NOMO-1 treated with dmso at 0.1 percent for 144 hours (cell line): ENCODE measurements around the gene ANKRD34A.

Experiments used
- DNase-seq: peaks from one replicate; lab custom pipeline; 2025; ENCODE audit not compliant: unreplicated experiment; lab: John Stamatoyannopoulos, UW

The ANKRD34A gene

DNA sequence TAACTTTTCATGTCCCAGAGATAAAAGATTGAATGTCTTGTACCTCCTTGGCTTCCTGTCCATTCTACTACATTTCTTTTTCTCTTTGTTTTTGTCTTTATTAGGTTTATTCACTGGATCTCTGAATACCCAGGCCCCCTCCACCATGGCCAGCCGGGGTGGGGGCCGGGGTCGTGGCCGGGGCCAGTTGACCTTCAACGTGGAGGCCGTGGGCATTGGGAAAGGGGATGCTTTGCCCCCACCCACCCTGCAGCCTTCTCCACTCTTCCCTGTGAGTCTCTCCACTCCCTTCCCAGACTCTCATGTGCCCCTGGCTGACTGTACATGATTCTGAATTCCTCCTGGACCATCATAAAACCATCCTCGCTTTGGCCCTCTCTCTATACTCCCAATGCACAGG is 10.3 kb upstream of the ANKRD34A start:
- no peak for DNase-seq

DNA sequence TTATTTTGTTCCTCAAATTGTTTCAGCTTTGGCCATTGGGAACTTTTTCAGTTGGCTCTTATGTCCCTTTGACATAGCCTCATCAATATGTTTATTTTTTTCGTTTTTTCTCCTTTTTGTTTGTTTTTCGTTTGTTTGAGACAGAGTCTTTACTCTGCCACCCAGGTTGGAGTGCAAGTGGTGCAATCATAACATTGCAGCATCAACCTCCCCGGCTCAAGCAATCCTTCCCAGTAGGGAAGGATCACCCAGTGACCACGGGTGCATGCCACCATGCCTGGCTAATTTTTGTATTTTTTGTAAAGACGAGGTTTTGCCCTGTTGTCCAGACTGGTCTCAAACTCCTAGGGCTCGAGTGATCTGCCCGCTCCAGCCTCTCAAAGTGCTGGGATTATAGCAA is 8.2 kb upstream of the ANKRD34A start:
- no peak for DNase-seq

DNA sequence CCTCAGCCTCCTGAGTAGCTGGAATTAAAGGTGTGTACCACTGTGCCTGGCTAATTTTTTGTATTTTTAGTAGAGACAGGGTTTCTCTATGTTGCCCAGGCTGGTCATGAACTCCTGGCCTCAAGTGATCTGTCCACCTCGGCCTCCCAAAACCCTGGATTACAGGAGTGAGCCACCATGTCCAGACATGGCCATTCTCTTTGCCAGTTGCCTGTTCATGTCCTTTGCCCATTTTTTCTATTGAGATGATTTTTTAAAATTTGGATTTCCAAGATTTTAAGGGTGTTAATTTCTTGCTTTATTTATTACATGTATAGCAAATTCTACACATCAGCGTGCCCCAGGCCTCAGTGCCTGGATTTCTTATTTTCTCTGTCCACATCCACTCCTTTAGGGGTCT is 2.9 kb upstream of the ANKRD34A start:
- DNase-seq = no peak

DNA sequence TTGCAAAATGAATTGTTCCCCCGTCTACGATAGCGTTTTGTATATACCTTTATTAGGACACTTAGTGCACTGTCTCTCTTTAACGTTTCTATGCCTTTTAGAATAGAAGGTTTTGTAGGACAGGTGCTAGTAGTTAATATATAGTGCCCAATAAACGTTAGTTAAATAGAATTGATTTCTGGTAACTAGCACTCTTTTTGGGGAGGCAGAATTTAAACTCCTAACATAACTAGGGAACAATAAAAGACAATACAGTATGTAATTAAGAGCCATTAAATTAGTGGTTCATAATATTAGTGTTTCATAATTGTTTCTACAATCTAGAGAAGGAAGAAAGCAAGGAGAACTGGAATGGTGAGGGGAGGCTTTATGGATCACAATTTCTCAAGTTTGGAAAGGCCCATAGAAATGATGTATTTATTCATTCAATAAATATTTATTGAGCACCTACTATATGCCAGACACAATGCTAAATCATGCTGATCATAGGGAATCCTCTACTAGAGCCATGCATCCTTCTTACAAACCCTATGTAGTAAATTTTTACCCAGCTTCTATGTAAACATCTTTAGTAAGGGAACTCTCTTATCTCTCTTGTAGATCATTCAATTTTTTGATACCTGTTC is 857 bp upstream of the ANKRD34A start:
- DNase-seq = no peak

DNA sequence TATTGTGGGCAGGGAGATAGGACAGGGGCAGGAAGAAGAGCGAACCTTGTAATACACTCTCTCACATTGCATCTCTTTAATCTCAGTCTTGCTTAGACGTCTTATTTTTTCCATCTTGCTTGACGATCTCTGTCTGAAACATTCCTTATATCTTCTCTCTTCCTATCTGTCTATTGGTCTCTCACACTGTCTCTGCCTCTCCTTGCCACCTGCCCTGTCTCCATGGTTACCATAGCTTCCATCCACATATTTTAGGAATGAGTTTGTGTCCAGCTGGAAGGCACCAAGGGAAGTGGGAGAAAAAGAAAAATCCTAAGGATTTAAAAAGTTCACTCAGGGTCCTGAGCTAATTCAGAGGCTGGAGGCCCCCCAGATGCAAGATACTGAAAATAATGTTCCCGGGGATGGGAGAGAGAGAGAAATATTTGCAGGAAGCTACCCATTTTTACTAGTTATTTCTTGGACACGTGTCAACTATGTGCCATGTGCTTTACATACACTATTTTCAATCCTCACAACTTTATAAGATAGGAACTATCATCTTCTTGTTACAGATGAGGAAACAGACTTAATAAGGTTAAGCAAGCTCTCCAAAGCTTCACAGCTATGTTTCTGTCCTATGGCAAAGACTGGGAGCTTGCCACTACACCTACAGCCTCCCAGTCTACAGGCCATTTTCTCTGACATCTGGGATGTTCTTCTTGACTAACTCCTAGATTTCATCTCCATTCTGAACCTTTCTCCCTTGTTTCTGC is 933 bp downstream of the ANKRD34A start:
- DNase-seq = no peak

DNA sequence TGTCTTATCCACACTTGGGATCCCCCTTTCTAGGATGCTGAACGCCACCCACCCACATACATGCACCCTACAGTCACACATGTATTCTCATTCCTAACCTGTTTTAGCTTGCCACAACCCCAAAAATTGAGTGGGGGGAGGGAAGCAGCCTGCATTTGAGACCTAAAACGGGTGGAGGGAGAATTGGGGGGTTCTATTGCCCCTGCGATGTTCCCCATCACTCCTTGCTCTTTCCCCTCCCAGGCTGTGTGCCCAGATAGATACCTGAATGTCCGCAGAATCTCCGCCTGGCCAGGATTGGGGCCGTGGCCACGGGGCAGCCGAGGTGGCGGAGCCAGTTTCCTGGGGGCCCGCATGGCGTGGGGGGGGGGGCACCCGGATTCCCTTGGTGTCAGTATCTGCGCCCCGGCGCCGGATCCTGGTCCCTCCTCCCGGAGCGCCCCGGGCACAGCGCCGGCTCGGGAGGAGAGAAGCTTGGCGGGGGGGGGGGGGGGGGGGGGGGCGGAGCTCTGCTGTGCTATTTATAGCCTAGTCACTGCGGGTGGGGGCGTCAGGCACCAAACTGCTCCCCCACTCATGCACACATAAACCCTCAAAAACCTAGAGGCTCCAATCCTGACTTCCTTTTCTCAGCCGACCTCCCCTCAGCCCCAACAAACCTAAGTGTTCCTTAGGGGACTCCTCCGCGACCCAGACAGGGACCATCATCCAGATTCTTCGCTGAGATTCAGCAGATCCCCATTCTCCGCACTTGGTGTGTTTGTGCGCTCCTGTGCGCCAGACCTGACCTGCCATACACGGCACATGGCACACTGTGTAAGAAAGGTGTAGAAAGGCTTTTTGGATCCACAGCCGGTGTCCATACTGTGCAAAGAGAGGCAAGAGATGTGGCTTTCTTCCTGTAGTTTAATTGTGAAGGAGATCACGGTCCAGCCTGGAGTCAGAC is 1.9 kb downstream of the ANKRD34A start:
- DNase-seq = no peak

DNA sequence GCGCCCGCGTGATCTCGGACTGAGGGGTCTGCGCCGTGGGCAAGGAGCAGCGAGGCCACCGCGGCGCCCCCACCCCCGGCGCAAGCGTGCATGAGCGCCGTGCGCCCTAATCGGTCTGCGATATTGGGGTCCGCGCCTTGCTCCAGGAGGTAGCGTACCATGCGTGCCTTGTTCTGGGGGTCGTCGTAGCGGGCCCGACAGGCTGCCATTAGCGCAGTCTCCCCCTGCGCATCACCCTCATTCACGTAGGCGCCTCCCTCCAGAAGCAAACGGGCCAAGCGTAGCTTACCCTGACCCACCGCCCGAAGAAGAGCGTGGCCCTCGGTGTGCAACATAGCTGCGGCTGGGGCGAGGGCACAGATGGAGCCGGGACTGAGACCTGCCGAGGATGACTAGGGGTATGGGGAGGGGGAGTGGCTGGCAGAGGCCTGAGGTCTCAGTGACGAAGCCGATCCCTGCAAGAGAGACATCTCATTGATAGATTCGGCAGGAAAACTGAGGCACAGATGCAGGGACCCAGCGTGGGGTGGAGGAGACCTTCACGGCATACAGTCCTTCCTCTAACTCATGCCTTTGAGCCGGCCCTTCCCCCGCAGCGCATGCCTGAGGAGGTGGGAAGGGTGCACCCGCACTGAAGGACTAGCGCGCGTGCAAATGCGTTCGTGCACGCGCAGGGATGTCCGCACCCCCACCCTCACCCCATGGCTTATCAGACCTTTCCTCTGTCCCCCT is 2.8 kb downstream of the ANKRD34A start:
- DNase-seq = no peak

DNA sequence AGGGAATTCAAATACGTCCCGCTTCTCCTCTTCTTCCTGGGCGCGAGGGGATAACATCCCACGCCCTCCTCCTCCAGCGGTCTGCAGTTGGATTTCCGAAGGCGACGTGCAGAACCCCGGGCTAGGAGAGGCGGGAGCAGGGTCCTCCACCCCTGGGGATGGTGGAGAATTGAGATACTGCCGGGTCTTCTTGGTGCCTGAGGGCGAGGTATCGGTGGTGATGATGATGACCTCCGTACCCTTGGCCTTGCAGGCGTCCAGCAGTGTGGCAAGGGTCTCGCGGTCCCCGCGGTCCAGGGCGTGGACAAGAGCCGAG is 3.3 kb downstream of the ANKRD34A start:
- no peak for DNase-seq

DNA sequence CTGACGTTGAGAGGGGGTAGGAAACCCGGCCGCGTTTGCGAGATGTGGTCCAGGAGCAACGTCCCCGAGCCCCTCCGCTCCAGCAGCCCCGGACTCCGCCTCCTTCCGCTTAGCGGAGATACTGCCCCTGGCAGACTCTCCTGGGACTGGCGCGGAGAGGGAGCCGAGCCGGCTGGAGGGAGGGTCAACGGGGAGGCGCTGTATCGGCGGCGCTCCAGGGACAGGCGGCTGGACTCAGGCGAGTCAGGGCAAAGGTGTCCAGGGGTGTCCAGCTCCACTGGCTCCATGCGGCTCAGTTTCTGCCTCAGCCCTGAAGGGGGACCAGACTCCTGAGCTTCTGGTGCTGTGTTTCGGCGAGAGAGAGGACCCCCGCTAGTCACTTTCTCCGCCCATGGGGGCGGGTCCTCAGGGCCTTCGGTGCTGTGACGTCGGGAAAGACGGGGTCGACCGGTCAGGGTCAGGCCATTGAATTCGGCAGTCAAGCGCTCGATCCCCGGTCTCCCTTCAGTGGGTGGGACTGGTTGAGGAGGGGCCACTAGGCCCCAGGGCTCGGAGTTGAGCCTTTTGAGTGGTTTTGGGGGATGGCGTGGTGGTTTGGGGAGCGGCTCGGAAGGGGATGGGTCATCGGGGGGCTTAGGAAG is 3.8 kb downstream of the ANKRD34A start:
- DNase-seq = no peak

DNA sequence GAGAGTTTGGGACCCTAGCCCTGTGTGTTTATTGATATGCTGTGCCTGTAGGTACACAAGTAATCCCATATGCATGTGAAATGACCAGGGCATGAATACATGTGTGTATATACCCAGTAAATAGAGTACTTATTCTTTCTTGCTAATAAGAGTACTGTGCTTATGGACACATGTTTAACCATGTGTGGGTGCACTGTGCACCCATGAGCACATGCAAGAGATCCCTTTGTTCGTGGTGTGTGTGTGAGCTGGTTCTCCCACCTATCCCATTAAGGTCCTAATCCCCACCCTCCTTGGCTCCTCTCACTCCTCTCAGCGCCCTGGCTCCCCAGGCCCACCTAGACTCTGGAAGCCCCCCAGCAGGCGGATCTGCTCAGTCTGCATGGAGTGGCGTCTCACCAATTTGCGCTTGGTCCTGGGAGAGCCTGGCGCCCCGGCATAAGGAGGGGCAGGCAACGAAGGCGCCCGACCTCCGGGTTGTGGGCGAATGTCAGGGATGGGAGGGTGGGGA is 4.4 kb downstream of the ANKRD34A start:
- DNase-seq = no peak

DNA sequence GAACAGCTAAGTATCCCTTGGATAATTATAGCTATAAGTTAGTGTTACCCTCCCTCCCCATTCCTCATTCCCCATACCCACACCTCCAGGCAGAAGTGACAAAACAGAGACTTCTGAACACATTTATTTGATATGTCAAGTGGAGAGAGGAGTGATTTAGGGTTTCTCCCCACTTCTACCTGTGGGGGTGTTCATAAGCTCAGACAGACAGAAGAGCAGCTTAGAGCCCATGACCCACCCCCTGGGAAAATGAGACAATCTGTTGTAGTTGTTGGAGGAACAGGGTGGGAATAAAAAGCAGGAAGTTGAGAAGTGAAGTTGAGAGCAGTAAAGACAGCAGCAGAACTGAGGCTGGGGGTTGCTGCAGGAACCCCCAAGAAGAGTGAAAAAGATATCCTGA is 5.0 kb downstream of the ANKRD34A start:
- DNase-seq = no peak

DNA sequence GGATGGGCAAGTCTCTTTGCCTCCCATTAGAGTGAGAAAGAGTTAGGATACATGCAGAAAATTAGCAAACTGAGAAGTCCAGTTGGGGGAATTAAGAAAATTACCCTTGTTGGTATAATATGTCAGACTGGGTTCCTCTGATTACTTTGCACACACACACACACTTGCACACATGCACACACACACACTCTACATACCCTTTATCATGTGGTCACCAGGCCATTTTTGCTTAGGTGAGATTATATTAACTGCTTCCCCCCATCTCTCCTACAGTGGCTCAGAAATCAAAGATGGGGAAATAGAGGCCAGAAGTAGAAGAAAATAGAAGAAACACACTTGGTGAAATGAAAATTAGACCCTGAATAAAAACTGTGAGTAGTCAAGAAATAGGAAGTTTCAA is 5.6 kb downstream of the ANKRD34A start:
- DNase-seq = no peak

DNA sequence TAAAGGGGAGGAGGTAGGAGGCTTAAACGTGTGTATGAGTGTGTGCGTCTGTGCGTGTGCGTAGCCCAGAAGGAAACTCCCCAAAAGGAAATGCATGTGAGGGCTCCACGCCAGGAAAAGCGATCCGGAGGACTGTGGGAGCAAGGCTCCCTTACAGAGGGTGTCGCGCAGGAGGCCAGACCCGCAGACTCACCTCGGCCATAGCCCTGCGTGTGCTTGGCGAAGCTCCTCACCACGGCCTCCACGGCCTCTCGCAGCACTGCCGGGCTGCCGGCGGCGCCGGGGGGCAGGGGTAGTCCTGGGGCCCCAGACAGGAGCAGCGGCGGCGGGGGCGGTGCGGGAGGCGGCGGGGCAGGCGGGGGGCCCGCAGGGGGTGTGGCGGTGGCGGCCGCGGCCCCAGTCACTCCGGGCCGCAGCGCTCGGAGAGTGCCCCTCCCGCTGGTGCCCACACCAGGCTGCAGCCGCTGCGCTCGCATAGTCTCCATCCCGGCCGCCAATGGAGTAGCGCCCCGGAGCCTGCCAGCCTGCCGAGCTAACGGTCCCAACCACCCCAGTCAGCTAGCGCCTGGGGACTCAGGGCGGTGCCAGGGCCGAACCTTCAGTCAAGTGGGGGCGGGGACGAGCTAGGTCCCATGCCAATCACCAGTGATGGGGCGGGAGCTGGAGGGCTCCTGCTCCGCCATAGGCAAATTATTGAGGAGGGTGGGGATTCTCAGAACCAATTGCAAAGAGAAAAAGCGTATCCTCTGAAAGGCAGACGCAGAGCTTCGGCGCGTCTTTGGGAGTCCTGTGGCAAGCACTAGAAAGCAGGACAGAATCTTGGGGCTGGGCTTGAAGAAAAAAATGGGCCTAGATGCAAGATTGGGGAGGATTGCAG is 6.7 kb downstream of the ANKRD34A start, which contains the start of gene LIX1L:
Gene LIX1L (minus strand): TSS at position 575 of the 877 bp plus-strand sequence. CDS start 90 bp downstream, at position 485.
- DNase-seq = peak; percentile 90

DNA sequence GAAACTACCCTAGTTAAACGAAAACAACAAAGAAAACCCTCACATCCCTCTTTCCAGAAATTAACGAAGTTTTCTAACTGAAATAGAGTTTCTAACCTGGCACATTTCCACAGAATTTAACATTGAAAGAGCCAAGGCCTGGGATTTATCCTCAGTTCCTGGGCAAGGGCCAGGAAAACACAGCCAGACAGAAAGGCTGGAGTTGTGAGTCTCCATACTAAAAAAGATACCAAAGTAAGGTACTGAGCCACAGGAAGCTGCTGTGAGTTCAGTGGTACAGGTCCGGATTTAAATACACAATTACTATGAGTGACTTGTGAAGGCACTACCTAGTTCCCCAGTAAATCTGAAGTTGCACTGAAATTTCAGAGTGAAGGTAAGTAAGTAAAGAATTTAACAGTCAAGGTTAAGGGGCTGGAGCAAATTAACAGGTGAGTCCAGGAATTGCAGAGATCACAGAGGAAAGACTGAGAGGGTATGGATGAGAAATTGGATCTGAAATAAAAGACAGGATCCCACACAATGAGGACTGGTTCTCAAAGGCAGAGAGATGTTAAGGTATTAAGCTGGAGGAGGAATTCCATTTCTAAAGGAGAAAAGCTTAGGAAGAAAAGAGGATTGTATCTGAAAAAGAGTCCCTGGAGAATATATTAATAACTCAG is 7.5 kb downstream of the ANKRD34A start:
- DNase-seq = no peak

DNA sequence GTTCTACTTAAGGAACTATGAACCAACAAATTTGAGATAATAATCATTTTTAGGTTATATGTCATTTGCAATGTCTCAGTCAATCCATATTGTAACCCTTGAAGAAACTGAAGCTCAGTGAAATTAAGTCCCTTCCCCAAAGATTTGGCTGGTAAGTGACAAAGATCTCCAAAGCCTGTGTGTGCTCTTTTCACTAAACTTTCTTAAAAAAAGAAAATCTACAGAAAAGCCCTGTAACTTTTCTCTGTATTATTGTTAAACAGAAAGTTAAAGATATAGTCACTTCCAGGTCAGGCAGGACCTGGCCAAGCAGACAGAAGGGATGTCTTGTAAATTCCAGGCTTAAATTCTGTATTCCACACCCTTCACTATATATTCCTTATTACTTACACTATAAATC is 8.0 kb downstream of the ANKRD34A start:
- no peak for DNase-seq

DNA sequence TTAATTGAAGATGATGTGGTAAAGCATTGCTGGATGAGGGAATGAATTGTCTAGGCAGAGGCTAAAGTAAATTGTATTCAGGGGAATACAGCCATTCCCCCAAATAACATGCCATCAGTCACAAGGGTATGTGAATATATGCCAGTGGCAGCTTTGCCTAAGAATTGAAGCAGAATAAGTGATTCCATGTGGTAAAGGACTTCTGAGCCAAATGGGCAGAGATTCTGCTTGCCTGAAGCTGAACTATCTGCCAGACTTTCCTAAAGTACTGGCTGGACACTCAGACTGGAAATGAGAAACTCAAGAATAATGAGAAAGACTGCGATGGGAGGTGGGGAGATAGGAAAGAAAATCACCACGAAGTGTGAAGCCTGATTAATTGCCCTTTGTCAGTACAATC is 8.9 kb downstream of the ANKRD34A start:
- DNase-seq = no peak

DNA sequence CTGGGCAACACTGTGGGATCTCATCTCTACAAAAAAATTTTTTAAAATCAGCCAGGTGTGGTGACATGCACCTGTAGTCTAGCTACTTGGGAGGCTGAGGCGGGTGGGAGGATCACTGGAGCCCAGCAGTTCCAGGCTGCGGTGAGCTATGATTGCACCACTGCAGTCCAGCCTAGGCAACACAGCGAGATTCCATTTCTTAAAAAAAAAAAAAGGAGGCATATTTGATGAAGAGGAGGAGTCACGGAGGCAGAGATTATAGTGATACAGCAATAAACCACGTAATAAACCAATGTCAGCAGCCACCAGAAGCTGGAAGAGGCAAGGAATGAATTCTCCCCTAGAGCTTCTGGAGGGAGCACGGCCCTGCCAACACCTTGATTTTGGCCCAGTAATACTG is 10.5 kb downstream of the ANKRD34A start:
- DNase-seq = no peak

DNA sequence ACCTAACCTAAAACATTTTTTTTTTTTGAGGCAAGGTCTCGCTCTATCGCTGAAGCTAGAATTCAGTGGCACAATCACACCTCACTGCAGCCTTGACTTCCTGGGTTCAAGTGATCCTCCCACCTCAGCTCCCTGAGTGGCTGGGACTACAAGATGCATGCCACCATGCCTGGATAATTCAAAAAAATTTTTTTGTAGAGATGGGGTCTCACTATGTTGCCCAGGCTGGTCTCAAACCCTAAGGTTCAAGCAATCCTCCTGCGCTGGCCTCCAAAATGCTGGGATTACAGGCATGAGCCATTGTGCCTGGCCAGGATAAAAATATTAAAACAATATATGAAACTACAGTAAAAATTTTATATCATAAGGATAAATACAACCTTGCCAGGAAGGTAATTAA is 11.5 kb downstream of the ANKRD34A start:
- no peak for DNase-seq

DNA sequence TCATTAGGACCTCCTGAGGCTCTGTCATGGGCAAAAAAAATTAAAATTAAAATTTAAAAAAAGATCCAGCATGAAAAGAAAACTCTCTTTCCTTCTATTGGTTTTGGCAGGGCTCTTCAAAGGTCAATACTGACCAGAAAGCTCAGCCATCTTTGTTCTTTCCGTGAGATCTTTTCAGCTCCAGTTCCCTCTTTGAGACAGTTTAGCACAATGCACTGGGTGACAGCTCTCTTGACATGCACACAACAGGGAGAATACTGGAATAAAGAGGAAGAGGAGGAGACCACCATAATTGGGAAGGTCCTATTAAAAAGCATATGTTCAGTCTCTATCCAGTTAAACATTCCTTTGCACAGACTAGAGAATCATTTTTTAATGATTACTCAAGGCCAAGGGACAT is 12.8 kb downstream of the ANKRD34A start:
- no peak for DNase-seq
